ENCODE measurements around the gene RHBDL1. TPM values are rescaled to one million over a fixed set of nuclear protein-coding genes. Genes with fewer than 3 reads are reported as not detected.

The RHBDL1 gene
- total and polyA plus RNA-seq, 2 donors (not counting 3 experiments of a cell fraction or from before 2014, with no cell fraction given): 1.1 to 1.8 TPM

GRCh38 chr16:714558-715476, 39.3 kb downstream of the RHBDL1 start, which contains the start of gene METRN:
TSS of gene METRN (plus strand) at chr16:715118. CDS start at chr16:715290, 172 bp downstream.
- no peak for TF ChIP-seq FOS (IDR thresholded peaks at IDR 0.05; ENCODE audit: borderline replicate concordance, insufficient read depth, low read length)
- peak; percentile 26 for TF ChIP-seq POLR2AphosphoS5 (IDR thresholded peaks at IDR 0.05; ENCODE audit: insufficient read depth, low read depth, low read length)
- TF ChIP-seq, protein P1, sequence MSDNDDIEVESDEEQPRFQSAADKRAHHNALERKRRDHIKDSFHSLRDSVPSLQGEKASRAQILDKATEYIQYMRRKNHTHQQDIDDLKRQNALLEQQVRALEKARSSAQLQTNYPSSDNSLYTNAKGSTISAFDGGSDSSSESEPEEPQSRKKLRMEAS (IDR thresholded peaks at IDR 0.05; ENCODE audit: insufficient read depth, insufficient read length): no peak
- TF ChIP-seq GATA2 (IDR thresholded peaks at IDR 0.05; ENCODE audit: insufficient read depth, insufficient read length, low read depth, low read length): no peak
- no peak for TF ChIP-seq EZH2 (IDR thresholded peaks at IDR 0.05; ENCODE audit: borderline replicate concordance, low read depth, low read length, severe bottlenecking)
- TF ChIP-seq POLR2A (IDR thresholded peaks at IDR 0.05; ENCODE audit: low read depth, low read length): no peak
- Histone ChIP-seq H3K36me3 (ENCODE audit: control insufficient read depth in 2 of 2, extremely low read depth in 1 of 2, insufficient read depth in 2 of 2, low read length in 2 of 2) (no peaks in the 10 kb centered on the region), H3K79me2 (ENCODE audit: control insufficient read depth, insufficient read depth, low read length) (no peaks in the 10 kb centered on the region), H3K27ac (ENCODE audit: insufficient read depth, low read depth, low read length) (no peak within 1 kb of the TSS), H3K9me3 (replicated peaks; ENCODE audit: control insufficient read depth, insufficient read depth, low read length) (no peaks in the 10 kb centered on the region), H3K4me1 (ENCODE audit: control insufficient read depth, extremely low read depth, insufficient read depth, low read length) (peaks cover 10% of the 10 kb centered on the region), H3K9me1 (replicated peaks; ENCODE audit: control insufficient read depth, extremely low read depth, insufficient read depth, low read length) (no peaks in the 10 kb centered on the region), H3K27me3 (ENCODE audit: control insufficient read depth in 2 of 2, insufficient read depth in 2 of 2, low read length in 2 of 2) (no peaks in the 10 kb centered on the region), H3K4me3 (replicated peaks in 1 of 3; ENCODE audit: insufficient read depth in 1 of 3, low read depth in 1 of 3, low read length in 3 of 3) (peak within 1 kb of the TSS; percentile 42 to 58 (median 51)), H2AFZ (ENCODE audit: low read depth, low read length) (peak within 1 kb of the TSS; percentile 60), H3K4me2 (ENCODE audit: insufficient read depth, low read length) (peak within 1 kb of the TSS; percentile 75), H3K9ac (replicated peaks; ENCODE audit: extremely low read depth, insufficient read depth, low read length) (no peak within 1 kb of the TSS), H4K20me1 (replicated peaks; ENCODE audit: control insufficient read depth, extremely low read depth, insufficient read depth, low read length) (no peaks in the 10 kb centered on the region)
- DNase-seq (ENCODE audit: low read depth, low spot score) (peak; percentile 78), FAIRE-seq (peak; percentile 84)
- BruUV-seq (replicated peaks): no TSS peak
- dilution Hi-C loops (cut with MboI; ENCODE audit: extremely low pct_ligation_motif_present, low sequenced_read_pairs): no loop called here
- ChIA-PET POLR2A (no interaction called here), CTCF (interaction anchor here (0.6 to 3.0 kb wide), 9 partner anchors 8 to 342 kb away, joined by 3 to 67 read pairs (median 5); partner anchors contain the start of genes CCDC78, CHTF18, CIAO3 and HAGHL)
- intact Hi-C loops (cut with micrococcal nuclease): loop anchor here (2.0 kb wide), 1 partner anchor 14 kb away; no protein-coding TSS in a partner anchor

All from endothelial cell of umbilical vein (primary cell).